GM12865 (cell line): ENCODE results near the gene THRB.

ENCODE experiments used
- DNase-seq: peaks from one replicate; pipeline ENCODE4 v3.0.0; 2010; ENCODE audit warnings: low read depth
- H3K4me3 ChIP-seq: 2 replicates; pipeline ENCODE4 v1.5.1; 2011; ENCODE audit warnings: mild to moderate bottlenecking, low read depth, low read length, control low read depth
- TF ChIP-seq, protein P1 (sequence below): IDR thresholded peaks from 2 replicates; pipeline ENCODE4 v1.5.1; 2011; ENCODE audit warnings: low read length, control low read depth, low read depth, inconsistent platforms; ENCODE audit not compliant: insufficient read depth; ENCODE audit errors: missing control alignments

THRB gene

GRCh38 chr3:24483873-24484272 lies 10.8 kb downstream of the THRB start:
- TF ChIP-seq, protein P1, sequence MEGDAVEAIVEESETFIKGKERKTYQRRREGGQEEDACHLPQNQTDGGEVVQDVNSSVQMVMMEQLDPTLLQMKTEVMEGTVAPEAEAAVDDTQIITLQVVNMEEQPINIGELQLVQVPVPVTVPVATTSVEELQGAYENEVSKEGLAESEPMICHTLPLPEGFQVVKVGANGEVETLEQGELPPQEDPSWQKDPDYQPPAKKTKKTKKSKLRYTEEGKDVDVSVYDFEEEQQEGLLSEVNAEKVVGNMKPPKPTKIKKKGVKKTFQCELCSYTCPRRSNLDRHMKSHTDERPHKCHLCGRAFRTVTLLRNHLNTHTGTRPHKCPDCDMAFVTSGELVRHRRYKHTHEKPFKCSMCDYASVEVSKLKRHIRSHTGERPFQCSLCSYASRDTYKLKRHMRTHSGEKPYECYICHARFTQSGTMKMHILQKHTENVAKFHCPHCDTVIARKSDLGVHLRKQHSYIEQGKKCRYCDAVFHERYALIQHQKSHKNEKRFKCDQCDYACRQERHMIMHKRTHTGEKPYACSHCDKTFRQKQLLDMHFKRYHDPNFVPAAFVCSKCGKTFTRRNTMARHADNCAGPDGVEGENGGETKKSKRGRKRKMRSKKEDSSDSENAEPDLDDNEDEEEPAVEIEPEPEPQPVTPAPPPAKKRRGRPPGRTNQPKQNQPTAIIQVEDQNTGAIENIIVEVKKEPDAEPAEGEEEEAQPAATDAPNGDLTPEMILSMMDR: no peak
- no peak for DNase-seq
- no peak overlapping the region for H3K4me3 ChIP-seq

DNA sequence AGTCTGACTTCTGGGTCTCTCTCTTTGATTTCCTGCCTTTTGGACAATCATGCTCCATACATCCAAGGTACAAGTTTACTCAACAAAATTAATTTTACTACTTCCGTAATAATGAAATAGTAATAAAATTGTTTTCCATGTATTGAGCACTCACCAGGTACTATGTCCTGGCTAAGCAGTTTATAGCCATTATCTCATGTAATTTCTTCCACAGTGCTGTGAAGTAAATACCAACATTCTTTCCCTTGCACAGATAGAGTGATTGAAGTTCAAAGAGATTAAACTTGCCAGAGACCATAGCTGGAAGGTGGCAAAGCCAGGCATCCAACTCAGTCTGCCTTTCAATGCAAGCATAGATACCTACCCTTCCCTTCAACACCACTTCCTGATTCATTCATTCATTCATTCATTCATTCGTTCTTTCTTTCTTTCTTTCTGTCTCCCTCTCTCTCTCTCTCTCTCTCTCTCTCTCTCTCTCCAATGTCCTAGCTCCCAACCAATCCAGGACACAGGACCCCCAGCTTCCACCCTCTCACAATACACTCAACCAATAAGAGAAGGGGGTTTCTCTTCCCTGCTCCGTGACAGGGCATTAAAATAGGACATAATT lies 12.4 kb downstream of the THRB start:
- TF ChIP-seq, protein P1: no peak
- DNase-seq: no peak
- no peak overlapping the region for H3K4me3 ChIP-seq

- TF ChIP-seq, protein P1: no peak
- no peak overlapping the region for H3K4me3 ChIP-seq
Measured at GRCh38 chr3:24481193-24481592, 13.5 kb downstream of the THRB start.

GRCh38 chr3:24480497-24480896 lies 14.2 kb downstream of the THRB start:
- TF ChIP-seq, protein P1: no peak
- no peak for DNase-seq
- no peak overlapping the region for H3K4me3 ChIP-seq

More at GRCh38 chr3:24481193-24481592, 13.5 kb downstream of the THRB start:
- DNase-seq: no peak

- TF ChIP-seq, protein P1: no peak
- H3K4me3 ChIP-seq: no peak overlapping the region
- no peak for DNase-seq
Measured at GRCh38 chr3:24479816-24480215, 14.8 kb downstream of the THRB start.

DNA sequence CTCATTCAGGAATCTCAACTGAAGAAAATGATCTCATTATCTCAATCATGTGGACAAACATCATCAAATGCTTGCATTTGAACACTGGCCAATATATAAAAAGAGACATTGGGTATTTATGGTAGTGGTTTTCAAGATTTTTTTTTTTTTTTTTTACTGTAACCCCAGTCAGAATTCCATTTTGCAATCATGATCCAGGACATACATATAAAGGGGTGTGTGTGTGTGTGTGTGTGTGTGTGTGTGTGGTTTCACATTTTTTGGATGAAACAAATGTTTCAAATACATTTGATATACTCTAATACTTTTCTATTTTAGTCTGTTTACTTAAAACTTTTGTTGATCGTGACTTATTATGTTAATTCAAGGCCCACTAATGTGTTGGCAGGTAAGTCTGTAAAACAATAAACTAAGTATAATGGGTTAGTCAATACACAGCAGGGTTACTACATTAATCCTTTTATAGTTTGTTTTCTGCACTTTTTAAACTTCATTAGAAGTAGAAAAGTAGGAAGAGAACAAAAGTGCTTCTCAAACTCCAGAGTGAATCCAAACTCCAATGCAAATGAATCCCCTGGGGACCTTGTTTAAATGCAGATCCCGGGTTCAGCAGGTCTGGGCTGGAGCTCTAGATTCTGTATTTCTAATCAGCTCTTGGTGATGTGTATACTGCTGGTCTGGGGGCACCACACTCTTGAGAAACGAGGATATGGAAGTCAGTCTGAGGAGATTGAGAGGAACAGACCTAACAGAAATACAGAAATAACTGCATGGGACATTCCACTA lies 17.6 kb downstream of the THRB start:
- DNase-seq: no peak
- TF ChIP-seq, protein P1: no peak
- no peak overlapping the region for H3K4me3 ChIP-seq
